Midbrain (tissue), 1 donor: ENCODE measurements around the gene SMC3.
"Not testable (repeated sequence)": the region's sequence is repeated elsewhere in the genome, so short reads cannot be mapped to it uniquely, and the experiment has no call there.

ENCODE experiments used
- DNase-seq: peaks from one replicate; lab custom pipeline; 2025; lab: John Stamatoyannopoulos, UW

The SMC3 gene

DNA sequence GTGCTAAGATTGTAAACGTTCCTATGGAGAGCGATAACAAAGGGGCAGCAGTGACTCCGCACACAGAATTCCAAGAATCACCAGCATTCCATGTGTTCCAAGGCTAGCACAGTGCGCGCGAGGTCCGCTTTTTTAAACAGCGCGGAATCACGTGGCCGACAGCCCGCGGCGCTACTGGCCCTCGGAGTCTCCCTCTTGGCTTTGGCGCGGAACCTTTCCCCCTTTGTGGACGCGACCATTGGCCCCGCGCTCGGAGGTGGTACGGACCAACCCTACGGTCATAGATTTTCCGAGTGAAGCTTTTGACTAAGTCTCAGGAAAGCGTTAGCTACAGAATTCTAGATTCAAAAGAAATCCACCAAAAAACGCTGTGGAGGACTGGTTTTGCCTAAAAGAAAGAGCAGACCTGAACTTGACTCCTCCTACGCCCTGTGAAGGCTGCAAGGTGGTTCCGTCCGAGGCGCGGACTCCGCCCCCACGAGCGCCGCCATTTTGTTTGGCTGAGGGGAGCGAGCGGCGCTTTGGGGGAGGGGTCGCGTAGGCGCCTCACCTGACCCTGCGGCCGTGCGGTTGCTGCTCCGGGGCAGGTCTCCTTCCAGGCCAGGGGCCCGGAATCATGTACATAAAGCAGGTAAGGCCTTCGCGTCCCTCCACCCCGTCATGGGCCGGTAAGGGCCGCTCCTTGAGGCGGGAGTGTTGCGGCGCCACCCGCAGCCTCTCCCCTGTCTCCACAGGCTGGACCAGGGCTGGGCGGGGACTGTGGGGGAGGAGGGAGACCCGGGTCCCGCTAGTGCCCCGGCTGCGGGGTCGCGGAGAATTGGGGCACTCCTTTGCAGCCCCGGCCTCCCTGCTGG is at the start of gene SMC3:
Gene SMC3 (plus strand): TSS at position 495 of the 854 bp plus-strand sequence. CDS start 122 bp downstream, at position 617.
- DNase-seq, result peak; percentile 99

DNA sequence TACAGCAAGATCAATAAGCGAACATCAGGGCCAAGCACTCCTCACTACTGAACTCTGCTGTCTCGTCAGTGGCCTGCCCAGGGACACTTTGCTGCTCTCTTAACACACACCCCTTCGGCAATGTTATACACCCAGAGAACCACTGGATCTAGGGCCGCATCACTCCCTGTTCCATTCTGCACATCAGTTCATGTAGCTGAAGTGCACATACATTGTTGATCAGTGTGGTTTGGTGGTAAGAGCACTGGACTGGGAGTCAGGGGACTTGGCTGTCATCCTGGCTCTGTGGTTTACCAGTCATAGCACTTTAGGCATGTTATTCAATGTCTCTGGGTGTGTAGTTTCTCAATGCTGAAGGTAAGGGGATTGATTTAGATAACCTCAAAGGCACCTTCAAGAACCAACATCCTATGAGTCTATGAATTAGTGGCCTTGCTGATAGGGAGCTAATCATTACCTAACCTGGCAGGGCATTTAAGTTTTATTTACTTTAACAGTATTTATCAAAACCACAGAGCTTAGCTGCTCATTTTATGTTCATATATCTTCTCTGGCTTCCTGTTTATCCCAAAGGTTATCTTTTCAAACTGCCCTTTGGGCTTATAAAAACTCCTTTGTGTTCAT is 45.0 kb upstream of the SMC3 start:
- no peak for DNase-seq

DNA sequence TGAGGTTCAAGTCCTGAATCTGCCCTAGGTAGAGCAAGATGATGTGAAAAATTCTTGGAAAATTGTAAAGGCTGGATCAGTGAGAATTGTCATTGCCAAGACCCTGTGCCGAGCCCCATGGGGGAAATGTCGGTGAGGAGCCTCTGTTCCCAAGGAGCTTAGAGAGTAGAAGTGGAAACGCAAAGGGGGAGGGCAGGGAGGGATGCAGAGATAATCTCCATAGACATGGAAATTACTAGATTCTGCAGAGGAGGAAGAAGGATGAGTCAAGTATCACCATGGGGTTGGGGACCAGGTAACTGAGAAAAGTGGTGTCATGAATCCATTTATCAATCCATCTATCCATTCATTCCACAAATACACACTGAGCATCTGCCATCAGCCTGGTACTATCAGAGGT is 43.8 kb upstream of the SMC3 start:
- no peak for DNase-seq

- no peak for DNase-seq
These were observed 43.2 kb upstream of the SMC3 start for GRCh38 chr10:110524179-110524858.

GRCh38 chr10:110524859-110525232 is 42.6 kb upstream of the SMC3 start:
- no peak for DNase-seq

DNA sequence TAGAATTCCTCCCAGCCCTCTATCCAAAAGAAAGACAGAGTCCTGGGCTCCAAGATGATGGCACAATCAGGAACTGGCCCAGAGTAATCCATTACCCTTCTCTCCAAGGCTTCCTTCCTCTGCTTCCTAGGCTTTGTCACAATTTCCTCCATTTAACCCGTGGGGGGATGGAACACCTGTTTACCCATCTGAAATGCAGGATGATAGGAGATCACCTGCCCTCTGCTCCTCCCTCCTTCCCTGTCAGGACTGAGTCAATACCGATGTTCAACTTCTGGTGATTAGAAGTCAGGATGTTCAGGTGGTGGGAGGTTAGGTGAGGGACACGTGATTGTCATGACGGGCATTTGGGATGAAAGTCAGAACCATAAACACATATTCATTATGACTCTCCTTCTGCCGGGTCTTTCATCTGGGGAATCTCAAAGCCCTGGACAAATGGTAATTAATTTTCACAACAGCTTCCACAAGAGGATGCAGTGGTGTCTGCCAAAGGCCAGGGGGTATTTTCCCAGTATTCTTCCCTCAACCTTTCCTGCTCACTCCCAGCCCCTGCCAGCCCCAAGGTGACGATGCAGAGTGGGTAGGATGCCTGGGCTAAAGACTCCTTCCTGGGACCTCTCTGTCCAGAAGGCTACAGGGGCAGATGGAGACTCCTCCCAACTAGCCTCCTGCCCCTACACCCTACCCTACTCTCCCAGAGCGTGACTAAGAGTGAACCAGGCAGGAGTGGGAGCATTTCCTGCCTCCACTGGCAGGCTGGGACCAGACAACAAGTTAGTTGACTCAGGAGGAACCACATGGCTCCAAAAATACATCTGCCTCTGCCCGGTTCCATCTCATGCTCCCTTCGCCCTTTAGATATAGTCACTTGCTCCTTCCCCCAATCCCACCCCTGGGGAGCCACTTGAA is 41.9 kb upstream of the SMC3 start:
- no peak for DNase-seq

- DNase-seq, result no peak
These were observed 39.7 kb upstream of the SMC3 start for GRCh38 chr10:110527731-110528171.

DNA sequence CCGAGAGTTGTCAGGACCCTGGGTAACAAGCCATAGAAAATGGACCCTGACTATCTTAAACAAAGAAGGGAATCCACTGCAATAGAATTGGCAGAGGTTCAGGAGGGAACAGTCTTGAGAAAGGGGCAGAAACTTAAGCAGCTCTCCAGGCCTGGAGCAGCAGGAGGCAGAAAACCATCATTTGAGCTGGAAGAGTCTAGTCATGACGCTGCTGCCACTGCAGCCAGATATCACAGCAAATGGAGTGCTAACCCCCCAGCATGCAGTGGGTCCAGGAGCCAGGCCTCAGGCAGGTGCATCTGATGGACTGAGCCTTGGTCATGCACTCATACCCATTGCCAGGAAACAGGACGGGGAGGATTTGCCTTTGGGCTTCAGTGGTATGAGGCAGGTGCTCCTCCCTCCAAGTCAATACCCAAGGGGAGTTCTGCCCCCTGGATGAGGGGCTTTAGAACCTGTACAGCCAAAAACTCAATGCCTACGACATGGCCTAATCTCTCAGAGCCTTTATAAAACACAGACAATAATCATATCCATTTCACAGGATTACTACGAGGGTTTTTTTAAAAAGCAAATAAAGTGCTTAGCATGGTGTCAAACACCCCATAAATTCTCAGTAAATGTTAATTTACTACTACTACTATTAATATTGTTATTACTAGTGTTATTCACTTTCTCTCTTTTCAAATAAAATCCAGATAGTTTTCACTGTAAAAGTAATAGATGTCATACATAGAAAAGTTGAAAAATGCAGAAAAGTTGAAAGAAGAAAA is 39.1 kb upstream of the SMC3 start:
- DNase-seq, result no peak

GRCh38 chr10:110528997-110529524 is 38.4 kb upstream of the SMC3 start:
- not testable (repeated sequence) for DNase-seq

DNA sequence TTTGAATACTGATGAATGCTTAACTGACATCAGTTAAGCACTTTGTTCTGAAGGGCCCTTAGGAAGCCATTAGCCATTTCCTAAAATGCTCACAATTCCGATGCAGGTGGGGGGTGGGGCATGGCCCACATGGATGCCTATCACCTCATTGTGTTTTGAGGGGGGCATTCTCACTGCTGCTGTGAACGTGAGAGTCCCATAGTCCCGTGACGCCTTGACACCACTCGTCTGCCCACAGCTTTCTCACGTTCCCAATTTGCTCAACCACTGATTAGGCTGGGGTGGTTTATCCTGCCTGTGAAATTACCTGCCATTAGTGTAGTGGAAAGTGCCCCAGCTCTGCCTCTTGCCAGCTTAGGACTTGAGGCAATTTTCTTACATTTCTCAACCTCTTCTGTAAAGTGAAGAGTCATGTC is 37.9 kb upstream of the SMC3 start:
- DNase-seq, result no peak

- DNase-seq, result no peak
These were observed 37.2 kb upstream of the SMC3 start for GRCh38 chr10:110530131-110530831.

GRCh38 chr10:110531687-110532086 is 35.8 kb upstream of the SMC3 start:
- DNase-seq, result no peak

- not testable (repeated sequence) for DNase-seq
These were observed 34.9 kb upstream of the SMC3 start for GRCh38 chr10:110532628-110533027.

GRCh38 chr10:110533149-110533548 is 34.3 kb upstream of the SMC3 start:
- DNase-seq, result no peak

DNA sequence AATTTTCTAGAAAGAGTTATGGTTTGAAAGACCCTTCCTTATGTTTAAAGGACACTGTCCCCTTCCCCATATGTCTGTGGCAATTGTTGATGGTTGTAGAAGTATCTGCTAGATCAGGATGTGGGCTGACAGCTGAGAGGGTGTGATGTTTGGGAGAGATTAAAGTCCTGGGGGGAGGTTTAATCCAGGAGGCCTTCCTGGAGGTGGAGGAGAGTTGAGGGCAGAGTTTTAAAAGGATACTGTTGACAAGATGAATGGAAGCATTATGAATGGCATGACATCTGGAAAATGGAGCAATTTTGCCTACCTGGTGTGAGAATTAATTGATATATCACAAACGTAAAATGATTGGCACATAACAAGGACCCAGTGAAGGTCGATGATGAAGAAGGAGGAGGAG is 32.9 kb upstream of the SMC3 start:
- DNase-seq, result no peak

GRCh38 chr10:110535958-110536891 is 31.3 kb upstream of the SMC3 start:
- DNase-seq, result no peak

- DNase-seq, result no peak
These were observed 28.4 kb upstream of the SMC3 start for GRCh38 chr10:110539091-110539490.

DNA sequence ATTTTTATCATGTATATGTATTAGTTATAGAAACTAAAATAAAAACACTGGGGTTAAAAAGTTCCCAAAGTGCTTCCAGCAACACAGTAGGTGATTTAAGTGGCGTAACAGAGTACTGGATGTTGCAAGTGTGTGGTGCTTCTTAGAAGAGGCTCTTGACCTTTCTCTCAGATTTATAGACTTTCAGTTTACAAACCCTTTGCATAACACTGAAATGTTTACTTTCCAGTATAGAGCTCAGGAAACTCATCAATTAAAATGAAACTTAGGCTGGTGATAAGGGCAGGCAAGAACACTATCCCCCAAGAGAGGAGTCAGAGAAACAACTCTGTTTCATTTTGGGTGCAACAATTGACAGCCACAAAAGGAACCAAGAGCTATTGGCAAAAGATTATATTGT is 27.5 kb upstream of the SMC3 start:
- no peak for DNase-seq

- DNase-seq, result no peak
These were observed 22.4 kb upstream of the SMC3 start for GRCh38 chr10:110544958-110545537.
